Mesenchymal stem cell (in vitro differentiated cells and primary cell): Measurements from ENCODE around the gene FADD.

Experiments used
- DNase-seq: peaks from one replicate; pipeline ENCODE4 v3.0.0-alpha.2; 2013
- H2AFZ ChIP-seq: one replicate; pipeline ENCODE4 v1.6.1; 2013; ENCODE audit warnings: low read depth, mild to moderate bottlenecking, control low read depth, inconsistent platforms, low read length, moderate library complexity
- H2AK5ac ChIP-seq: 2 replicates; pipeline ENCODE4 v1.6.1; 2013; ENCODE audit warnings: low read length, moderate library complexity, mild to moderate bottlenecking, inconsistent platforms; ENCODE audit not compliant: severe bottlenecking
- H2BK120ac ChIP-seq: one replicate; pipeline ENCODE4 v1.6.1; 2013; ENCODE audit warnings: low read depth, mild to moderate bottlenecking, inconsistent platforms, low read length, moderate library complexity
- H2BK12ac ChIP-seq, 2 experiments: one replicate each; pipeline ENCODE4 v1.6.1; 2013; ENCODE audit warnings: inconsistent platforms in 2 of 2, low read length in 2 of 2, mild to moderate bottlenecking in 2 of 2, moderate library complexity in 2 of 2, control low read depth in 1 of 2
- H2BK15ac ChIP-seq: one replicate; pipeline ENCODE4 v1.6.1; 2013; ENCODE audit warnings: mild to moderate bottlenecking, low read depth, inconsistent platforms; ENCODE audit not compliant: poor library complexity, severe bottlenecking
- H2BK5ac ChIP-seq: 2 replicates; pipeline ENCODE4 v1.6.1; 2013; ENCODE audit warnings: low read depth, mild to moderate bottlenecking, low read length, control low read depth, inconsistent platforms; ENCODE audit not compliant: poor library complexity, severe bottlenecking
- H3K14ac ChIP-seq, 2 experiments: one replicate each; pipeline ENCODE4 v1.6.1; 2013; ENCODE audit warnings: inconsistent platforms in 2 of 2, low read length in 2 of 2, control low read depth in 1 of 2, mild to moderate bottlenecking in 1 of 2, moderate library complexity in 1 of 2
- H3K18ac ChIP-seq, 2 experiments: one replicate each; pipeline ENCODE4 v1.6.1; 2013; ENCODE audit warnings: inconsistent platforms in 2 of 2, low read length in 2 of 2, control low read depth in 1 of 2, low read depth in 1 of 2, mild to moderate bottlenecking in 1 of 2
- H3K23ac ChIP-seq, 2 experiments: one replicate each; pipeline ENCODE4 v1.6.1; 2013; ENCODE audit warnings: inconsistent platforms in 2 of 2, low read length in 2 of 2, mild to moderate bottlenecking in 2 of 2, moderate library complexity in 2 of 2, control low read depth in 1 of 2
- H3K27ac ChIP-seq: 2 replicates; pipeline ENCODE4 v1.5.1; 2013; ENCODE audit warnings: mild to moderate bottlenecking, moderate library complexity, low read length, control low read depth, inconsistent platforms; ENCODE audit not compliant: poor library complexity, severe bottlenecking
- H3K27me3 ChIP-seq, 2 experiments: 2 replicates each; pipeline versions ENCODE4 v1.6.1 to v1.7.0; 2013; ENCODE audit warnings: low read length in 2 of 2, mild to moderate bottlenecking in 2 of 2, moderate library complexity in 2 of 2, control low read depth in 1 of 2, inconsistent platforms in 1 of 2; ENCODE audit not compliant: control insufficient read depth in 1 of 2, insufficient read depth in 1 of 2
- H3K36me3 ChIP-seq, 2 experiments: 2 replicates each; pipeline versions ENCODE4 v1.6.1 to v1.7.0; 2013; ENCODE audit warnings: low read length in 2 of 2, control low read depth in 1 of 2, inconsistent platforms in 1 of 2, low read depth in 1 of 2, mild to moderate bottlenecking in 1 of 2; ENCODE audit not compliant: insufficient read depth in 2 of 2, control insufficient read depth in 1 of 2
- H3K4ac ChIP-seq, 2 experiments: one replicate each; pipeline ENCODE4 v1.6.1; 2013; ENCODE audit warnings: inconsistent platforms in 2 of 2, low read length in 2 of 2, mild to moderate bottlenecking in 2 of 2, moderate library complexity in 2 of 2, control low read depth in 1 of 2, low read depth in 1 of 2
- H3K4me1 ChIP-seq: 2 replicates; pipeline ENCODE4 v1.6.1; 2013; ENCODE audit warnings: low read depth, low read length, control low read depth; ENCODE audit not compliant: control insufficient read depth, insufficient read depth
- H3K4me2 ChIP-seq: 2 replicates; pipeline ENCODE4 v1.6.1; 2013; ENCODE audit warnings: low read length, mild to moderate bottlenecking, inconsistent platforms; ENCODE audit not compliant: poor library complexity, severe bottlenecking
- H3K4me3 ChIP-seq, 2 experiments: 2 replicates each; pipeline versions ENCODE4 v1.5.1 to v1.7.0; 2013; ENCODE audit warnings: low read length in 2 of 2, mild to moderate bottlenecking in 2 of 2, control low read depth in 1 of 2, low read depth in 1 of 2; ENCODE audit not compliant: insufficient read depth in 1 of 2
- H3K79me1 ChIP-seq: replicated peaks from 2 replicates; pipeline ENCODE4 v1.6.1; 2013; ENCODE audit warnings: mild to moderate bottlenecking, control low read depth, low read length, inconsistent platforms; ENCODE audit not compliant: poor library complexity, severe bottlenecking
- H3K9ac ChIP-seq: 2 replicates; pipeline ENCODE4 v1.7.0; 2013; ENCODE audit warnings: mild to moderate bottlenecking, low read length, moderate library complexity
- H3K9me3 ChIP-seq: 2 replicates; pipeline ENCODE4 v1.7.0; 2013; ENCODE audit warnings: mild to moderate bottlenecking, low read length; ENCODE audit not compliant: control insufficient read depth
- H4K8ac ChIP-seq: one replicate; pipeline ENCODE4 v1.6.1; 2013; ENCODE audit warnings: inconsistent platforms, mild to moderate bottlenecking, low read length, moderate library complexity
- H4K91ac ChIP-seq: one replicate; pipeline ENCODE4 v1.6.1; 2013; ENCODE audit warnings: mild to moderate bottlenecking, low read length, inconsistent platforms
- WGBS: methylation state at CpG from one replicate; pipeline ENCODE4 v1.1.7; 2013; ENCODE audit warnings: mixed read lengths; 5-methylcytosine and 5-hydroxymethylcytosine counted together

Gene FADD

DNA sequence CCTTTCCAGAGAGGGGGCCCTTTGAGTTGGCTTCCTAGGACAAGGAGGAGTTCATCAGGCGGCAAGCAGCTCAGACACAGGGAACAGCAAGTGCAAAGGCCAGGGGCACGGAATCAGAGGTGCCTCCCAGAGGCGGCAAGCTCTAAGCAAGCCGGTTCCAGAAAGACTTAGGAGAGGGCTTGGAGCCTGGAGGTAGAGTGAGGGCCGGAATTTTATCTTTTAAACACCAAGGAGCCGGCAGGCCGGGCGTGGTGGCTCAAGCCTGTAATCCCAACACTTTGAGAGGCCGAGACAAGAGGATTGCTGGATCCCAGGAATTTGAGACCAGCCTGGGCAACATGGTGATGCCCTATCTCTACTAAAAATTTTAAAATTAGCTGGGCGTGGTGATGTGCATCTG lies 26.6 kb downstream of the FADD start:
- Histone ChIP-seq H3K79me1 (no peaks in the 10 kb centered on the region), H2AFZ (no peak overlapping the region), H3K4ac (no peak overlapping the region), H2AK5ac (no peak overlapping the region), H3K14ac (no peak overlapping the region), H2BK120ac (no peak overlapping the region), H3K4me3 (no peak overlapping the region), H3K23ac (no peak overlapping the region), H3K36me3 (no peaks in the 10 kb centered on the region), H3K4me1 (peaks cover 8% of the 10 kb centered on the region), H3K27me3 (no peaks in the 10 kb centered on the region), H2BK15ac (no peak overlapping the region), H3K18ac (no peak overlapping the region), H3K4me2 (no peak overlapping the region), H2BK5ac (no peak overlapping the region), H3K9ac (no peak overlapping the region), H3K9me3 (no peaks in the 10 kb centered on the region), H2BK12ac (no peak overlapping the region), H3K27ac (no peak overlapping the region), H4K91ac (no peak overlapping the region), H4K8ac (no peak overlapping the region)
- DNase-seq = no peak
- WGBS = 95% methylated on average over 10 of the region's 10 CpGs

DNA sequence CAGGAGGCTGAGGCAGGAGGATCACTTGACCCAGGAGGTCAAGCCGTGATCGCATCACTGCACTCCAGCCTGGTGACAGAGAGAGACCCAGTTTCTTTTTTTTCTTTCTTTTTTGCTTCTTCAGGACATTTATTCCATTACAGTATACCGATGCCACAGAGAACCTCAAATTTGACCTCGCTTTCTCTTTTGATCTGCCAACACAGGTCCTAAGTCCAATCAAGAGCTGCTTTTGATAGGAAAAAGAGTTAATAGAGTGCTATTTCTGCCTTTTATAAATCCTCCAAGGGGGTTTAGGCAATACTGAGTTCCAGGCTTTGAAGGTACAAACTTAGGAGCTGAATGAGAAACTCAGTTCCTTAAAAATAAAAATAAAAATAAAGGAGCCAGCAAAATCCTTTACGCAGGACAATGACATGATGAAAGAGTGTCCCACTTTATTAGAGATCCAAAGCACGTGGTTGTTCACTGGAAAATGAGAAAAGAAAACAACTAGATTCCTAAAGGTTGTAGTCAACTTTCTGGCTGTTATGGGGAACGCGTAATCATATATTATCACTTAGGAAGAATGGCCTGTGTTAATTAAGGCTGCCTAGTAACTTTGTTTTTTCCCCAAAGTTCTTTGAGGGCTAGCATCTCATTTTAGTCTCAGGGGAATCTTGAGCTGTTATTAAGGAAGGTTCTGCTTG lies 27.2 kb downstream of the FADD start:
- Histone ChIP-seq H3K27ac (no peak overlapping the region), H3K18ac (no peak overlapping the region), H3K4me3 (no peak overlapping the region), H2BK120ac (no peak overlapping the region), H3K4ac (no peak overlapping the region), H3K4me1 (peaks cover 8% of the 10 kb centered on the region), H2AK5ac (no peak overlapping the region), H2AFZ (no peak overlapping the region), H4K91ac (no peak overlapping the region), H3K36me3 (no peaks in the 10 kb centered on the region), H3K79me1 (no peaks in the 10 kb centered on the region), H3K14ac (no peak overlapping the region), H3K4me2 (no peak overlapping the region), H3K9ac (no peak overlapping the region), H4K8ac (no peak overlapping the region), H3K9me3 (no peaks in the 10 kb centered on the region), H3K23ac (no peak overlapping the region), H2BK12ac (no peak overlapping the region), H3K27me3 (no peaks in the 10 kb centered on the region), H2BK15ac (no peak overlapping the region), H2BK5ac (no peak overlapping the region)
- no peak for DNase-seq
- WGBS = 87% methylated on average over 7 of the region's 8 CpGs

DNA sequence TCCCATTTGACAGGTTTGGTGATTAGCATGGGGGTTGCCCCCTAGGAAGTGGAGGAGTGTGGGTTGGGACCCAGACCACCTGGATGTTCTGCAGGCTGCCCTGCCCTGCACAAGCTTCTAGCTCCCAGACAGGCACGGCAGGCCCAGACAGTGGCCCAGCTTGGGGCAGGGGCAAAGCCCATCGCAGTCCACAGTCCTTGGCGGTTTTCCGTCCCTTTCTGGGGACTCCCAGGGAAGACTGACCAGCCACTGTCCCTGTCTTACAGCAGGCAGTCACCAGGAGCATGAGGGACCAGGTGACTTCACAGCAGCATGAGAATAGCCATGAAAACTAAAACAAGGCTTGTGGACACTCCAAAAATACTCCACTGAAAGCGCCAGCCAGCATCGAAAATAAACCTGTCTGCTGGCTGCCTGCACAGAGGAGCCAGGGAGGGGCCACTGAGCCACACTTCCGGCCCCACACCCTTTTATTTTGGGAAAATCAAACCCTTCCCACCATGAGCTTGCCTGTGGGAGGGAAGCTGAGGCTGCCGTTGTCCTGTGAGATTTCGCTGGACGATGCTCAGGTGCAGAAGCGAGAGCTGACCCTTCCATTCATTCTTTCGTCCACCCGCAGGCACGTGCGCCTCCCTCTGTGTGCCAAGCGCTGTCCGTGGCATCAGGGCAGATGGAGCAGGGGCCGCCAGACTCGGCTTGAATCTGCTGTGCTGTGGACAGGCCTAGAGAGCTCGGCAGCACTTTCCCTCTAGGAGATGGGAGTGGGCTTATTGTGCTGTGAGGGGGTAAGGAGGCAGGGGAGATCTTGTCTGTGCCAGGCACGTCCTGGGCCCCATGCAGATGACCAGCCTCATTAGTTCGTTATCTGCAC lies 28.0 kb downstream of the FADD start:
- Histone ChIP-seq H2BK12ac (no peak overlapping the region), H2AFZ (no peak overlapping the region)
- WGBS = 84% methylated on average over 22 of the region's 22 CpGs

DNA sequence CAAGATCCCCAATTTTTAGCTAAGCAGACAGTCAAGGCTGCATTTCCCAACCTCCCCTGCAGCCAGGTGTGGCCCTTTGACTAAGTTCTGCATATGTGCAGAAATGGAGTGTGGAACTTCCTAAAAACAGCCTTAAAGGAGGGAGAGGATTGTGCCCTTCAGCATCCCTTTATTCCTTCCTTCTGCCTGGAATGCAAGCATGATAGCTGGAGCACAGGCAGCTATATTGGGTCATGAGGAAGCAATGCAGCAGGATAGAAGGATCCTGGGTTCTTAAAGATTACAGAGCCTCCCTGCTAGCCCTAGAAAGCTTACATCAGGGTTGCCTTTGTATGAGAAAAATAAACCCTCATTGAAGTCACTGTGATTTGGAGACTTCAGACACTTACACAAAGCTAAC lies 29.9 kb downstream of the FADD start:
- no peak overlapping the region for H2AK5ac ChIP-seq
- H2AFZ ChIP-seq = no peak overlapping the region
- no peak overlapping the region for H3K14ac ChIP-seq
- H3K36me3 ChIP-seq = no peaks in the 10 kb centered on the region
- no peak overlapping the region for H3K4me3 ChIP-seq
- H3K79me1 ChIP-seq = no peaks in the 10 kb centered on the region
- DNase-seq = no peak
- H2BK5ac ChIP-seq = no peak overlapping the region
- no peak overlapping the region for H2BK12ac ChIP-seq
- no peak overlapping the region for H3K27ac ChIP-seq
- H3K27me3 ChIP-seq = no peaks in the 10 kb centered on the region
- H2BK15ac ChIP-seq = no peak overlapping the region
- H3K9ac ChIP-seq = no peak overlapping the region
- no peak overlapping the region for H3K4me2 ChIP-seq
- H4K8ac ChIP-seq = no peak overlapping the region
- no peak overlapping the region for H3K4ac ChIP-seq
- H3K23ac ChIP-seq = no peak overlapping the region
- H2BK120ac ChIP-seq = no peak overlapping the region
- peaks cover 8% of the 10 kb centered on the region for H3K4me1 ChIP-seq
- no peak overlapping the region for H3K18ac ChIP-seq
- H4K91ac ChIP-seq = no peak overlapping the region
- no peaks in the 10 kb centered on the region for H3K9me3 ChIP-seq

More for the DNA sequence above, 28.0 kb downstream of the FADD start:
- no peak overlapping the region for H3K18ac ChIP-seq
- H3K9ac ChIP-seq = no peak overlapping the region
- H3K14ac ChIP-seq = no peak overlapping the region
- no peak overlapping the region for H2BK5ac ChIP-seq
- no peak overlapping the region for H3K23ac ChIP-seq
- H3K4me2 ChIP-seq = no peak overlapping the region
- DNase-seq = no peak
- no peak overlapping the region for H4K91ac ChIP-seq
- no peaks in the 10 kb centered on the region for H3K36me3 ChIP-seq
- H2BK15ac ChIP-seq = no peak overlapping the region
- H2AK5ac ChIP-seq = peak overlapping the region; percentile 49
- H3K4me3 ChIP-seq = no peak overlapping the region
- H3K79me1 ChIP-seq = no peaks in the 10 kb centered on the region
- H3K4me1 ChIP-seq = peaks cover 8% of the 10 kb centered on the region
- no peak overlapping the region for H4K8ac ChIP-seq
- H3K27ac ChIP-seq = no peak overlapping the region
- H3K9me3 ChIP-seq = no peaks in the 10 kb centered on the region
- H3K27me3 ChIP-seq = no peaks in the 10 kb centered on the region
- H3K4ac ChIP-seq = no peak overlapping the region
- H2BK120ac ChIP-seq = no peak overlapping the region
